H1 (cell line): ENCODE data around the gene NPC1L1. TPM values are rescaled to one million over a fixed set of nuclear protein-coding genes. Genes with fewer than 3 reads are reported as not detected.

Source experiments
- CTCF ChIA-PET: fragments of 300-600 bp; sonication (Branson Sonifier 250); formaldehyde crosslinking; loops from one replicate; lab custom pipeline; 2021; ENCODE audit not compliant: partially characterized antibody; lab: Charles Lee
- POLR2A ChIA-PET: fragments of 300-600 bp; sonication (Branson Sonifier 250); formaldehyde crosslinking; loops from one replicate; lab custom pipeline; 2021; ENCODE audit warnings: inconsistent platforms; ENCODE audit not compliant: partially characterized antibody; lab: Charles Lee
- DNase-seq, 2 experiments: peaks; one replicate each; pipeline versions ENCODE4 v3.0.0 to v3.0.0-alpha.2; 2010 to 2022; ENCODE audit warnings: low spot score in 2 of 2, low read depth in 1 of 2, mixed read lengths in 1 of 2
- FAIRE-seq: peaks from 2 replicates; lab custom pipeline; 2011; peaks lifted over from hg19 to GRCh38; lab: Jason Lieb, UNC
- H2AFZ ChIP-seq: 2 replicates; pipeline ENCODE4 v1.8.1; 2012; ENCODE audit warnings: low read length, inconsistent platforms
- H2AK5ac ChIP-seq: 2 replicates; pipeline ENCODE4 v1.6.1; 2013; ENCODE audit warnings: low read depth, low read length
- H2BK120ac ChIP-seq: replicated peaks from 2 replicates; pipeline ENCODE3; 2013; ENCODE audit warnings: low read depth, low read length, inconsistent platforms
- H2BK12ac ChIP-seq: 2 replicates; pipeline ENCODE4 v1.6.1; 2013; ENCODE audit warnings: low read depth, low read length
- H2BK15ac ChIP-seq: 2 replicates; pipeline ENCODE4 v1.6.1; 2013; ENCODE audit warnings: low read length
- H2BK20ac ChIP-seq: 2 replicates; pipeline ENCODE4 v1.6.1; 2013; ENCODE audit warnings: low read length
- H2BK5ac ChIP-seq: 2 replicates; pipeline ENCODE4 v1.6.1; 2013; ENCODE audit warnings: low read depth, low read length
- H3K14ac ChIP-seq: 2 replicates; pipeline ENCODE4 v1.6.1; 2013; ENCODE audit warnings: inconsistent platforms; ENCODE audit not compliant: insufficient read length
- H3K18ac ChIP-seq: 2 replicates; pipeline ENCODE4 v1.6.1; 2013; ENCODE audit warnings: low read length; ENCODE audit errors: extremely low read depth
- H3K23ac ChIP-seq: 2 replicates; pipeline ENCODE4 v1.6.1; 2013; ENCODE audit warnings: inconsistent platforms; ENCODE audit not compliant: insufficient read length
- H3K23me2 ChIP-seq: 2 replicates; pipeline ENCODE4 v1.6.1; 2013; ENCODE audit warnings: low read depth, low read length
- H3K27ac ChIP-seq: 2 replicates; pipeline ENCODE4 v1.6.1; 2011; ENCODE audit warnings: low read depth, low read length, inconsistent platforms
- H3K27me3 ChIP-seq, 4 experiments: replicated peaks in 1 of 4; 1 replicate in 1 of 4; 2 replicates in 3 of 4; pipeline versions ENCODE4 v1.6.1 to v1.8.1; 2011 to 2013; ENCODE audit warnings: low read length in 3 of 4, mild to moderate bottlenecking in 3 of 4, inconsistent platforms in 2 of 4, mixed read lengths in 2 of 4, moderate library complexity in 1 of 4; ENCODE audit not compliant: control insufficient read depth in 3 of 4, insufficient read depth in 3 of 4; ENCODE audit errors: extremely low read depth in 1 of 4
- H3K36me3 ChIP-seq, 4 experiments: 2 replicates each; pipeline versions ENCODE4 v1.6.1 to v1.8.1; 2011 to 2013; ENCODE audit warnings: mild to moderate bottlenecking in 4 of 4, low read length in 3 of 4, moderate library complexity in 2 of 4, control low read depth in 1 of 4, inconsistent platforms in 1 of 4; ENCODE audit not compliant: insufficient read depth in 4 of 4, control insufficient read depth in 2 of 4
- H3K4ac ChIP-seq: replicated peaks from 2 replicates; pipeline ENCODE3; 2013; ENCODE audit warnings: low read length, low read depth, mixed read lengths, inconsistent platforms; ENCODE audit not compliant: insufficient read length
- H3K4me1 ChIP-seq, 4 experiments: replicated peaks in 1 of 4; 1 replicate in 1 of 4; 2 replicates in 3 of 4; pipeline versions ENCODE4 v1.6.1 to v1.8.1; 2011 to 2013; ENCODE audit warnings: low read length in 3 of 4, inconsistent platforms in 2 of 4, mixed read lengths in 1 of 4; ENCODE audit not compliant: insufficient read depth in 4 of 4, control insufficient read depth in 3 of 4
- H3K4me2 ChIP-seq, 2 experiments: 2 replicates each; pipeline versions ENCODE4 v1.6.1 to v1.8.1; 2011 to 2013; ENCODE audit warnings: low read depth in 2 of 2, low read length in 2 of 2, control low read depth in 1 of 2, inconsistent platforms in 1 of 2, mild to moderate bottlenecking in 1 of 2; ENCODE audit not compliant: insufficient read depth in 1 of 2
- H3K4me3 ChIP-seq, 4 experiments: fragments of 200-600, 300-600 bp in 1 of 4; sonication (generic), shearing (Covaris generic), sonication (Bioruptor Twin) in 1 of 4; 2 replicates each; pipeline versions ENCODE4 v1.5.1 to v1.8.1; 2011 to 2016; ENCODE audit warnings: low read length in 4 of 4, low read depth in 3 of 4, control low read depth in 2 of 4, inconsistent platforms in 2 of 4, mild to moderate bottlenecking in 2 of 4, mixed read lengths in 1 of 4, moderate library complexity in 1 of 4; ENCODE audit not compliant: insufficient read depth in 2 of 4; ENCODE audit errors: extremely low read depth in 1 of 4
- H3K56ac ChIP-seq: replicated peaks from 2 replicates; pipeline ENCODE3; 2013; ENCODE audit warnings: low read depth, mild to moderate bottlenecking, mixed read lengths, low read length, inconsistent platforms; ENCODE audit not compliant: insufficient read length
- H3K79me1 ChIP-seq: 2 replicates; pipeline ENCODE4 v1.6.1; 2013; ENCODE audit warnings: low read depth, low read length, control low read depth
- H3K79me2 ChIP-seq, 2 experiments: 2 replicates each; pipeline versions ENCODE4 v1.6.1 to v1.8.1; 2012 to 2013; ENCODE audit warnings: low read length in 2 of 2, mild to moderate bottlenecking in 2 of 2, inconsistent platforms in 1 of 2; ENCODE audit not compliant: insufficient read depth in 2 of 2, control insufficient read depth in 1 of 2
- H3K9ac ChIP-seq, 4 experiments: replicated peaks in 1 of 4; 1 replicate in 1 of 4; 2 replicates in 3 of 4; pipeline versions ENCODE4 v1.6.1 to v1.8.1; 2011 to 2013; ENCODE audit warnings: low read depth in 3 of 4, low read length in 3 of 4, control low read depth in 2 of 4, mild to moderate bottlenecking in 2 of 4, moderate library complexity in 2 of 4, inconsistent platforms in 1 of 4; ENCODE audit errors: extremely low read depth in 1 of 4
- H3K9me3 ChIP-seq, 2 experiments: 2 replicates each; pipeline versions ENCODE4 v1.6.1 to v1.8.1; 2012 to 2013; ENCODE audit warnings: mild to moderate bottlenecking in 2 of 2, moderate library complexity in 2 of 2, control low read depth in 1 of 2, inconsistent platforms in 1 of 2, low read depth in 1 of 2, low read length in 1 of 2, mixed read lengths in 1 of 2; ENCODE audit not compliant: insufficient read depth in 2 of 2
- H4K20me1 ChIP-seq, 2 experiments: replicated peaks in 1 of 2; 2 replicates each; pipeline versions ENCODE3 to v1.8.1; 2011 to 2013; ENCODE audit warnings: inconsistent platforms in 2 of 2, low read length in 2 of 2, mild to moderate bottlenecking in 1 of 2; ENCODE audit not compliant: insufficient read depth in 2 of 2, control insufficient read depth in 1 of 2
- H4K5ac ChIP-seq: 2 replicates; pipeline ENCODE4 v1.6.1; 2013; ENCODE audit warnings: low read length, low read depth, mixed read lengths, inconsistent platforms; ENCODE audit not compliant: insufficient read length
- H4K8ac ChIP-seq: 2 replicates; pipeline ENCODE4 v1.8.0; 2013; ENCODE audit warnings: mild to moderate bottlenecking, moderate library complexity, low read length, inconsistent platforms; ENCODE audit not compliant: insufficient read depth; ENCODE audit errors: extremely low read depth
- H4K91ac ChIP-seq: replicated peaks from 2 replicates; pipeline ENCODE3; 2013; ENCODE audit warnings: low read length, mixed read lengths, inconsistent platforms; ENCODE audit not compliant: insufficient read length
- CEBPB ChIP-seq: IDR thresholded peaks from 2 replicates; pipeline ENCODE4 v1.6.1; 2012; ENCODE audit warnings: low read depth, low read length
- CHD1 ChIP-seq: IDR thresholded peaks from 2 replicates; pipeline ENCODE4 v1.6.1; 2012; ENCODE audit warnings: low read depth, low read length, improper control_type of control experiment
- GTF2F1 ChIP-seq: IDR thresholded peaks from 2 replicates; pipeline ENCODE4 v1.6.1; 2012; ENCODE audit warnings: low read depth, low read length, improper control_type of control experiment, borderline replicate concordance
- RNF2 ChIP-seq: fragments of 200-900, 300-1000 bp; sonication (generic); IDR thresholded peaks from 2 replicates; pipeline ENCODE4 v1.7.1; 2016; ENCODE audit warnings: borderline replicate concordance, low read depth, mild to moderate bottlenecking, antibody characterized with exemption, low read length; ENCODE audit not compliant: poor library complexity, severe bottlenecking; ENCODE audit errors: missing control alignments
- SIX5 ChIP-seq: IDR thresholded peaks from 2 replicates; pipeline ENCODE4 v1.6.1; 2011; ENCODE audit warnings: mild to moderate bottlenecking, low read depth, low read length
- SP4 ChIP-seq: IDR thresholded peaks from 2 replicates; pipeline ENCODE4 v1.6.1; 2012; ENCODE audit warnings: low read length, inconsistent platforms
- WGBS, 2 experiments: shearing (Covaris generic) in 1 of 2; methylation state at CpG; one replicate each; pipeline versions ENCODE4 v1.1.6 to v1.1.7; 2013 to 2015; ENCODE audit warnings: low lambda C conversion rate in 2 of 2, mixed read lengths in 2 of 2, inconsistent platforms in 1 of 2, low coverage in 1 of 2, missing lambda C conversion rate in 1 of 2; ENCODE audit not compliant: insufficient replicate concordance in 2 of 2, insufficient coverage in 1 of 2, insufficient read length in 1 of 2; ENCODE audit errors: extremely low coverage in 1 of 2, missing lambda C conversion rate in 1 of 2; 5-methylcytosine and 5-hydroxymethylcytosine counted together
- polyA plus RNA-seq, 7 experiments: library from polyadenylated mRNA; depleted of rRNA in 3 of 7; stranded (reverse) in 5 of 7; unstranded in 2 of 7; fragments of >200 nt in 5 of 7; fragments of 200-250 nt in 2 of 7; gene quantifications; 1 replicate in 5 of 7; 2 replicates in 1 of 7; 4 replicates in 1 of 7; pipeline versions ENCODE4 v1.2.1 to v1.2.3, GENCODE V29; 2011 to 2013; ENCODE audit warnings: missing spikeins in 2 of 7, mixed read lengths in 2 of 7
- total RNA-seq: library from RNA; stranded (reverse); fragmentation: NEBNext Ultra II Directional; extraction: Animal tissue kit (Norgen Biotek cat#: 25700); gene quantifications from 2 replicates; pipeline ENCODE4 v1.2.1, GENCODE V29; 2021
- TF ChIP-seq, protein P1 (sequence below): IDR thresholded peaks from 2 replicates; pipeline ENCODE4 v1.6.1; 2012; ENCODE audit warnings: inconsistent platforms

The NPC1L1 gene
- total and polyA plus RNA-seq, 2 of the 8 experiments (the other 6 are each of a cell fraction or from before 2014, with no cell fraction given) = 0.06 to 0.21 TPM

- POLR2A ChIA-PET = no interaction called here
- TF ChIP-seq, protein P1, sequence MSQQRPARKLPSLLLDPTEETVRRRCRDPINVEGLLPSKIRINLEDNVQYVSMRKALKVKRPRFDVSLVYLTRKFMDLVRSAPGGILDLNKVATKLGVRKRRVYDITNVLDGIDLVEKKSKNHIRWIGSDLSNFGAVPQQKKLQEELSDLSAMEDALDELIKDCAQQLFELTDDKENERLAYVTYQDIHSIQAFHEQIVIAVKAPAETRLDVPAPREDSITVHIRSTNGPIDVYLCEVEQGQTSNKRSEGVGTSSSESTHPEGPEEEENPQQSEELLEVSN = no peak
- TF ChIP-seq RNF2 (no peak), SP4 (no peak), GTF2F1 (no peak), CEBPB (no peak), SIX5 (no peak), CHD1 (no peak)
Observed at GRCh38 chr7:44473295-44473694, 67.8 kb downstream of the NPC1L1 start.

More at GRCh38 chr7:44473295-44473694, 67.8 kb downstream of the NPC1L1 start:
- H2BK120ac ChIP-seq = no peak overlapping the region
- H2BK20ac ChIP-seq = no peak overlapping the region
- no peak overlapping the region for H3K23ac ChIP-seq
- no peak overlapping the region for H3K27ac ChIP-seq
- H3K9ac ChIP-seq = no peak overlapping the region
- CTCF ChIA-PET = no interaction called here
- peaks cover 12 to 17% of the 10 kb centered on the region in 2 experiments for H4K20me1 ChIP-seq
- no peak overlapping the region for H3K4ac ChIP-seq
- WGBS, 2 experiments = 98% methylated on average over 3 of the region's 3 CpGs; no CpG with 5 or more reads in 1 of the 2 experiments
- H3K79me1 ChIP-seq = peaks cover 9% of the 10 kb centered on the region; the same call in 1 of the 2 replicates
- no peak overlapping the region for H2BK12ac ChIP-seq
- no peak overlapping the region for H3K4me2 ChIP-seq
- H3K23me2 ChIP-seq = no peaks in the 10 kb centered on the region
- FAIRE-seq = no peak
- H3K9me3 ChIP-seq = no peaks in the 10 kb centered on the region
- H4K8ac ChIP-seq = no peak overlapping the region
- H2AK5ac ChIP-seq = no peak overlapping the region
- no peak overlapping the region for H4K91ac ChIP-seq
- H2BK15ac ChIP-seq = no peak overlapping the region
- H2AFZ ChIP-seq = no peak overlapping the region
- H3K18ac ChIP-seq = no peak overlapping the region
- no peak overlapping the region for H3K4me3 ChIP-seq
- H3K4me1 ChIP-seq = no peaks in the 10 kb centered on the region
- no peak overlapping the region for H4K5ac ChIP-seq
- H3K56ac ChIP-seq = no peak overlapping the region
- DNase-seq = no peak
- peaks cover 3 to 28% (median 18%) of the 10 kb centered on the region in 4 experiments; a peak in 7 of 8 replicates for H3K36me3 ChIP-seq
- peaks cover 0 to 56% of the 10 kb centered on the region in 2 experiments; a peak in 2 of 4 replicates for H3K79me2 ChIP-seq
- no peaks in the 10 kb centered on the region for H3K27me3 ChIP-seq
- H3K14ac ChIP-seq = no peak overlapping the region
- no peak overlapping the region for H2BK5ac ChIP-seq
